Measurements from ENCODE around the gene MGMT.

DNA sequence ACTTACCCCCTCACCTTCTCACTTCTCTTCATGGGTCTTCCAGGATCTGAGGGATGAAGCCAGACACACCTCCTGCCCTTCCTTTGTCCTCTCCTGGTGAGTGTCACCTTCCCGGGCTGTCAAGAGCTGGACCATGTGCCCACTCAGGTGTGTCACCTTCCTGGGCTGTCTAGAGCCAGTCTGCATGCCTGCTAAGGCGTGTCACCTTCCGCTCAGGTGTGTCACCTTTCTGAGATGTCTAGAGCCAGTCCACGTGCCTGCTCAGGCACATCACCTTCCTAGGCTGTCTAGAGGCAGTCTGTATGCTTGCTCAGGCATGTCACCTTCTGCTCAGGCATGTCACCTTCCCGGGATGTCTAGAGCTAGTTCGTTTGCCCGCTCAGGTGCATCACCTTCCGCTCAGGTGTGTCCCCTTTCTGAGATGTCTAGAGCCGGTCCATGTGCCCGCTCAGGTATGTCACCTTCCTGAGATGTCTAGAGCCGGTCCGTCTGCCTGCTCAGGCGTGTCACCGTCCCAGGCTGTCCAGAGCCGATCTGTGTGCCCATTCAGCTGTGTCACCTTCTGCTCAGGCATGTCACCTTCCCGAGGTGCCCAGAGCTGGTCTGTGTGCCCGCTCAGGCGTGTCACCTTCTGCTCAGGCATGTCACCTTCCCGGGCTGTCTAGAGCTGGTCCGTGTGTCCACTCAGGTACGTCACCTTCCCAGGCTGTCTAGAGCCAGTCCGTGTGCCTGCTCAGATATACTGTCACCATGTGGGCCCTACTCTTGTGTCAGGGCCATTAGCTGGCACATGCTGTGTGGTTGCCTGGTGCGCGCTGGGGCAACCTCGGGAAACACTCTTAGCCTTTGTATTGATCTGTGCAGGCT, 251.7 kb downstream of the MGMT start:
- TF ChIP-seq POLR2AphosphoS5 (IDR thresholded peaks at IDR 0.05) (no peak), SMC3 (conservative IDR thresholded peaks at IDR 0.05; ENCODE audit: poor library complexity) (no peak), EZH2 (IDR thresholded peaks at IDR 0.05; ENCODE audit: borderline replicate concordance, insufficient read depth, low read length, poor library complexity, severe bottlenecking) (no peak), RAD21 (conservative IDR thresholded peaks at IDR 0.05) (no peak)
- TF ChIP-seq, protein P1, sequence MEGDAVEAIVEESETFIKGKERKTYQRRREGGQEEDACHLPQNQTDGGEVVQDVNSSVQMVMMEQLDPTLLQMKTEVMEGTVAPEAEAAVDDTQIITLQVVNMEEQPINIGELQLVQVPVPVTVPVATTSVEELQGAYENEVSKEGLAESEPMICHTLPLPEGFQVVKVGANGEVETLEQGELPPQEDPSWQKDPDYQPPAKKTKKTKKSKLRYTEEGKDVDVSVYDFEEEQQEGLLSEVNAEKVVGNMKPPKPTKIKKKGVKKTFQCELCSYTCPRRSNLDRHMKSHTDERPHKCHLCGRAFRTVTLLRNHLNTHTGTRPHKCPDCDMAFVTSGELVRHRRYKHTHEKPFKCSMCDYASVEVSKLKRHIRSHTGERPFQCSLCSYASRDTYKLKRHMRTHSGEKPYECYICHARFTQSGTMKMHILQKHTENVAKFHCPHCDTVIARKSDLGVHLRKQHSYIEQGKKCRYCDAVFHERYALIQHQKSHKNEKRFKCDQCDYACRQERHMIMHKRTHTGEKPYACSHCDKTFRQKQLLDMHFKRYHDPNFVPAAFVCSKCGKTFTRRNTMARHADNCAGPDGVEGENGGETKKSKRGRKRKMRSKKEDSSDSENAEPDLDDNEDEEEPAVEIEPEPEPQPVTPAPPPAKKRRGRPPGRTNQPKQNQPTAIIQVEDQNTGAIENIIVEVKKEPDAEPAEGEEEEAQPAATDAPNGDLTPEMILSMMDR (IDR thresholded peaks at IDR 0.05; ENCODE audit: poor library complexity, severe bottlenecking), result no peak
- TF ChIP-seq, protein P2, sequence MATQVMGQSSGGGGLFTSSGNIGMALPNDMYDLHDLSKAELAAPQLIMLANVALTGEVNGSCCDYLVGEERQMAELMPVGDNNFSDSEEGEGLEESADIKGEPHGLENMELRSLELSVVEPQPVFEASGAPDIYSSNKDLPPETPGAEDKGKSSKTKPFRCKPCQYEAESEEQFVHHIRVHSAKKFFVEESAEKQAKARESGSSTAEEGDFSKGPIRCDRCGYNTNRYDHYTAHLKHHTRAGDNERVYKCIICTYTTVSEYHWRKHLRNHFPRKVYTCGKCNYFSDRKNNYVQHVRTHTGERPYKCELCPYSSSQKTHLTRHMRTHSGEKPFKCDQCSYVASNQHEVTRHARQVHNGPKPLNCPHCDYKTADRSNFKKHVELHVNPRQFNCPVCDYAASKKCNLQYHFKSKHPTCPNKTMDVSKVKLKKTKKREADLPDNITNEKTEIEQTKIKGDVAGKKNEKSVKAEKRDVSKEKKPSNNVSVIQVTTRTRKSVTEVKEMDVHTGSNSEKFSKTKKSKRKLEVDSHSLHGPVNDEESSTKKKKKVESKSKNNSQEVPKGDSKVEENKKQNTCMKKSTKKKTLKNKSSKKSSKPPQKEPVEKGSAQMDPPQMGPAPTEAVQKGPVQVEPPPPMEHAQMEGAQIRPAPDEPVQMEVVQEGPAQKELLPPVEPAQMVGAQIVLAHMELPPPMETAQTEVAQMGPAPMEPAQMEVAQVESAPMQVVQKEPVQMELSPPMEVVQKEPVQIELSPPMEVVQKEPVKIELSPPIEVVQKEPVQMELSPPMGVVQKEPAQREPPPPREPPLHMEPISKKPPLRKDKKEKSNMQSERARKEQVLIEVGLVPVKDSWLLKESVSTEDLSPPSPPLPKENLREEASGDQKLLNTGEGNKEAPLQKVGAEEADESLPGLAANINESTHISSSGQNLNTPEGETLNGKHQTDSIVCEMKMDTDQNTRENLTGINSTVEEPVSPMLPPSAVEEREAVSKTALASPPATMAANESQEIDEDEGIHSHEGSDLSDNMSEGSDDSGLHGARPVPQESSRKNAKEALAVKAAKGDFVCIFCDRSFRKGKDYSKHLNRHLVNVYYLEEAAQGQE (IDR thresholded peaks at IDR 0.05; ENCODE audit: borderline replicate concordance), result no peak

Measured in neural cell (in vitro differentiated cells).